Prostate gland (tissue), 2 donors: ENCODE results near the gene GDNF. TPM values are rescaled to one million over a fixed set of nuclear protein-coding genes. Genes with fewer than 3 reads are reported as not detected.

Experiments
- DNase-seq: peaks from one replicate; pipeline ENCODE4 v3.0.0-alpha.2; 2019; ENCODE audit warnings: low spot score
- H3K27ac ChIP-seq, 2 donors: fragments of 200-600 bp; sonication (generic); 2 replicates each; pipeline ENCODE4 v1.5.1; 2017 to 2019
- H3K27me3 ChIP-seq: fragments of 200-600 bp; sonication (generic); replicated peaks from 2 replicates; pipeline ENCODE4 v1.5.1; 2019; ENCODE audit not compliant: insufficient read depth
- H3K36me3 ChIP-seq, 2 donors: fragments of 200-600 bp; sonication (generic); 1 replicate in 1 of 2; 2 replicates in 1 of 2; pipeline versions ENCODE4 v1.5.1 to v1.8.1; 2017 to 2019
- H3K4me1 ChIP-seq: fragments of 200-600 bp; sonication (generic); replicated peaks from 2 replicates; pipeline ENCODE4 v1.5.1; 2019
- H3K4me3 ChIP-seq, 2 donors: fragments of 200-600 bp; sonication (generic); 2 replicates each; pipeline ENCODE4 v1.5.1; 2017 to 2019
- H3K9me3 ChIP-seq: fragments of 200-600 bp; sonication (generic); 2 replicates; pipeline ENCODE4 v1.5.1; 2017
- POLR2A ChIP-seq: fragments of 450-650 bp; IDR thresholded peaks from one replicate; pipeline ENCODE4 v1.6.1; 2016; ENCODE audit warnings: antibody characterized with exemption, mild to moderate bottlenecking
- POLR2AphosphoS5 ChIP-seq: sonication (generic); formaldehyde crosslinking; IDR thresholded peaks from one replicate; pipeline ENCODE4 v1.6.1; 2017; ENCODE audit warnings: antibody characterized with exemption
- WGBS: methylation state at CpG from one replicate; pipeline ENCODE4 v1.1.5; 2018; 5-methylcytosine and 5-hydroxymethylcytosine counted together
- intact Hi-C: fragments of 100-400 bp; cut with DNase I; formaldehyde crosslinking; loops from one replicate; pipeline ENCODE4 v1.14.2; 2022
- total RNA-seq, 2 donors: library from RNA; depleted of rRNA; stranded (reverse); fragments of >200 nt; gene quantifications; one replicate each; pipeline ENCODE4 v1.1.0, GENCODE V29; 2016
- TF ChIP-seq, protein P1 (sequence below), 4 experiments: fragments of 200-600 bp in 2 of 4; fragments of 450-650 bp in 2 of 4; sonication (generic) in 2 of 4; IDR thresholded peaks; 1 replicate in 3 of 4; 2 replicates in 1 of 4; pipeline ENCODE4 v1.5.1; 2016 to 2019; ENCODE audit warnings: antibody characterized with exemption in 4 of 4, mild to moderate bottlenecking in 2 of 4, moderate library complexity in 2 of 4

Gene GDNF
- total RNA-seq, 2 donors from 2014 or later = 0.18 to 1.3 TPM

DNA sequence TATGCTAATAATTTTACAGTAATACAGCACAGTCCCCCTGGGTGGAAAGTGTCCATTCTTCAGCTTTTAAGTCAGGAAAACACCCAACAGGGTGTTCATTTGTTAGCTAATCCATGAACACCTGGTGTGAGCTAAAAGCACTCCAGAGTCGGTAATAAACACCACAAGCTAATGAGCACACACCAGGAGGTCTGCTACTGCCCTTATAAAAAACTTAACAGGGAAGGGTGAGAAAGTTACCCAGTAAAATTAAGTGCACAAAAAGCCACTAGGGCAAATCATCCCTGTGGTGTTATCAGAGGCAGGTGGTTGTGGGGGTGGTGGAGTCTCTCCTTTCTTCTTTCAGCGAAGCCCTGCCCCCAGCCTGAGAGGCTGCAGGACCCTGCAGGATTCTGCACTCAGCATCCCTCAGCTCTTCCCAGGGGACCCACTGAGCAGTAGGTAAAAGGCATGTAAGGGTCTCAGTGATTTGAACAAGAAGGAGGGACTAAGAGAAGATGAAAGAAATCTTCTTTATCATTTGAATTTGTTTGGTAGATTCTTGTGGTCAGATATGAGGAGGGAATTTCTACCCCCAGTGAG is 14.4 kb downstream of the GDNF start:
- TF ChIP-seq, protein P1, sequence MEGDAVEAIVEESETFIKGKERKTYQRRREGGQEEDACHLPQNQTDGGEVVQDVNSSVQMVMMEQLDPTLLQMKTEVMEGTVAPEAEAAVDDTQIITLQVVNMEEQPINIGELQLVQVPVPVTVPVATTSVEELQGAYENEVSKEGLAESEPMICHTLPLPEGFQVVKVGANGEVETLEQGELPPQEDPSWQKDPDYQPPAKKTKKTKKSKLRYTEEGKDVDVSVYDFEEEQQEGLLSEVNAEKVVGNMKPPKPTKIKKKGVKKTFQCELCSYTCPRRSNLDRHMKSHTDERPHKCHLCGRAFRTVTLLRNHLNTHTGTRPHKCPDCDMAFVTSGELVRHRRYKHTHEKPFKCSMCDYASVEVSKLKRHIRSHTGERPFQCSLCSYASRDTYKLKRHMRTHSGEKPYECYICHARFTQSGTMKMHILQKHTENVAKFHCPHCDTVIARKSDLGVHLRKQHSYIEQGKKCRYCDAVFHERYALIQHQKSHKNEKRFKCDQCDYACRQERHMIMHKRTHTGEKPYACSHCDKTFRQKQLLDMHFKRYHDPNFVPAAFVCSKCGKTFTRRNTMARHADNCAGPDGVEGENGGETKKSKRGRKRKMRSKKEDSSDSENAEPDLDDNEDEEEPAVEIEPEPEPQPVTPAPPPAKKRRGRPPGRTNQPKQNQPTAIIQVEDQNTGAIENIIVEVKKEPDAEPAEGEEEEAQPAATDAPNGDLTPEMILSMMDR (IDR thresholded peaks at IDR 0.05) = no peak
- TF ChIP-seq POLR2A (no peak), POLR2AphosphoS5 (no peak)
- WGBS = 72% methylated on average over 2 of the region's 2 CpGs
- Histone ChIP-seq H3K27ac (no peak overlapping the region), H3K9me3 (no peaks in the 10 kb centered on the region), H3K27me3 (no peaks in the 10 kb centered on the region), H3K36me3 (no peaks in the 10 kb centered on the region), H3K4me3 (no peak overlapping the region), H3K4me1 (no peaks in the 10 kb centered on the region)
- intact Hi-C loops = no loop called here
- no peak for DNase-seq

GRCh38 chr5:37823433-37824152 is 16.2 kb downstream of the GDNF start:
- no peaks in the 10 kb centered on the region for H3K9me3 ChIP-seq
- no peaks in the 10 kb centered on the region for H3K4me1 ChIP-seq
- WGBS = 76% methylated on average over 11 of the region's 11 CpGs
- intact Hi-C loops = no loop called here
- no peaks in the 10 kb centered on the region for H3K36me3 ChIP-seq
- no peaks in the 10 kb centered on the region for H3K27me3 ChIP-seq
- no peak overlapping the region for H3K27ac ChIP-seq
- DNase-seq = no peak
- TF ChIP-seq, protein P1 (IDR thresholded peaks at IDR 0.05) = no peak
- TF ChIP-seq POLR2AphosphoS5 (no peak), POLR2A (no peak)
- no peak overlapping the region for H3K4me3 ChIP-seq

- H3K36me3 ChIP-seq = no peaks in the 10 kb centered on the region
- intact Hi-C loops = loop anchor here (2.0 kb wide), 1 partner anchor 64 kb away; no protein-coding TSS in a partner anchor
- 43% methylated on average over 3 of the region's 3 CpGs for WGBS
- no peak overlapping the region for H3K4me3 ChIP-seq
- TF ChIP-seq POLR2A (no peak), POLR2AphosphoS5 (no peak)
- TF ChIP-seq, protein P1 (IDR thresholded peaks at IDR 0.05) = no peak
- H3K9me3 ChIP-seq = no peaks in the 10 kb centered on the region
- H3K4me1 ChIP-seq = no peaks in the 10 kb centered on the region
- no peak for DNase-seq
- H3K27me3 ChIP-seq = no peaks in the 10 kb centered on the region
- H3K27ac ChIP-seq = no peak overlapping the region
Observed at GRCh38 chr5:37816883-37817282, 23.0 kb downstream of the GDNF start.

GRCh38 chr5:37816331-37816730 is 23.5 kb downstream of the GDNF start:
- H3K27me3 ChIP-seq = no peaks in the 10 kb centered on the region
- H3K4me1 ChIP-seq = no peaks in the 10 kb centered on the region
- H3K27ac ChIP-seq = no peak overlapping the region
- WGBS = 91% methylated on average over 3 of the region's 3 CpGs
- intact Hi-C loops = loop anchor here (2.0 kb wide), 1 partner anchor 64 kb away; no protein-coding TSS in a partner anchor
- no peaks in the 10 kb centered on the region for H3K36me3 ChIP-seq
- no peak for DNase-seq
- H3K9me3 ChIP-seq = no peaks in the 10 kb centered on the region
- TF ChIP-seq, protein P1 (IDR thresholded peaks at IDR 0.05) = no peak
- TF ChIP-seq POLR2AphosphoS5 = no peak
- no peak for TF ChIP-seq POLR2A
- no peak overlapping the region for H3K4me3 ChIP-seq
